HG03175 (cell line): ENCODE measurements around the gene ATP8B4.

Experiments used
- ATAC-seq: cut with Tn5 transposase; IDR thresholded peaks from one replicate; pipeline ENCODE4 v1.9.1; 2021; ENCODE audit warnings: mild to moderate bottlenecking, moderate library complexity; ENCODE audit not compliant: unreplicated experiment

ATP8B4 gene

GRCh38 chr15:49870472-49870871 is 248.6 kb downstream of the ATP8B4 start:
- ATAC-seq: no peak

GRCh38 chr15:49868348-49868747 is 250.7 kb downstream of the ATP8B4 start:
- no peak for ATAC-seq

GRCh38 chr15:49865925-49866757 is 252.9 kb downstream of the ATP8B4 start:
- ATAC-seq: no peak

- no peak for ATAC-seq
These were observed 254.8 kb downstream of the ATP8B4 start for GRCh38 chr15:49864251-49864650.

- ATAC-seq: no peak
These were observed 255.4 kb downstream of the ATP8B4 start for GRCh38 chr15:49863431-49864224.

- ATAC-seq: no peak
These were observed 258.9 kb downstream of the ATP8B4 start for GRCh38 chr15:49860101-49860500.

- no peak for ATAC-seq
These were observed 261.2 kb downstream of the ATP8B4 start for GRCh38 chr15:49857496-49858475.

- no peak for ATAC-seq
These were observed 263.0 kb downstream of the ATP8B4 start for GRCh38 chr15:49855917-49856637.

DNA sequence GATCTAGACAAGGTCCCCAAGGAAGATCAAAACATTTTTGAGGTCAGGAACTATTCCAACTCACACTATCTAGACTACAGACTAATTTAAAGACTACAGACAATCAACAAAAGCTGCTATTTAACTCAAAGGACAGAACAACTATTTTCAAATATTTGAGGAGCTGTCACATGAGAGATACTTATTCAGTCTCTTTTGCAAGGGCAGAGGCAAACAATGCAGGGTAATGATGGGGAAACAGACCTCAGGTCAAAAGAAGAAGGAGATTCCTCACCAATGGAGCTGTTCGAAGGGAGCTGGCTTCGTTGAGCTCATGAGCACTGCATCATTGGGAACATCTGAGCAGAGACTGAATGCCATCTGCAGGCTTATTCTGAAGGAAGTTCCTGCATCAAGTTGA is 266.3 kb downstream of the ATP8B4 start:
- no peak for ATAC-seq

GRCh38 chr15:49848807-49849206 is 270.2 kb downstream of the ATP8B4 start:
- no peak for ATAC-seq

- no peak for ATAC-seq
These were observed 270.7 kb downstream of the ATP8B4 start for GRCh38 chr15:49848282-49848724.

DNA sequence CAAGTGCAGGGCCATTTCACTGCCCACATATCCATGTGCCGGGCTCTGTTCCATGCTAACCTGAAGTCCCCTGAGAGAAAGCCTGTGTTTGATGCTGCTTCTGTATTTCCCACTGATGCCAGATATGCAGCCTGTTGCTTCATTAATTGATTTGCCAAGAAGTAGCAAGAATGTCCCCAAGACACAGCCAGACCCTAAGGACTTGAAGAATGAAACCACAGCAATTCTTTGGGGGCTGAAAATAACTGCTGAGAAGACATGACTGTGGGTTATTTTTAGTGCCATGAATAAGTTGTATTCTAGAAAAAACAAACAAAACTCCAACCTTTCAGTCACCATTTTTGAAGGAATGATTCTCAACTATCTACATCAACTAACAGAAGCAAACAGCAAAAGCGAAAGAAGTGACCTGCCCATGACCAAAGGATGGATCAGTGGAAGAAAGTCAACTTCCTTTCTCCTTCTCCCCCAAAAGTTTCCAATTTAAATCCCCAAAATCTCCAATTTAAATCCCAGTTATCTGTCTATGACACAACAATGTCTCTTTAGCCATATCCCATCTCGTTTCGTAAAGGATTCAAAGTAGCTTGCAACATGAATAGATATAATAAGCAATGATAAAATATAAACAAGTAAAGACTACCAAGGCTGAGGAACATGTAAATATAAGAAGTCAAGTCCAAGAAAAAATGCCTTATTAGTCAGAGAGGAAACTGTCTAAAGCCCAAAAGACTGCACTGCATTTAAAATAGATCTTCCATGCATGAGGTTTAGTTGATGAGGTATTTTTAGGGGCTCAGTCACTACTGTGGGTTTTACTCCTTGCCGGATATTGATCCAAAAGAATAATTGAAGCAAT is 271.4 kb downstream of the ATP8B4 start:
- ATAC-seq: no peak

DNA sequence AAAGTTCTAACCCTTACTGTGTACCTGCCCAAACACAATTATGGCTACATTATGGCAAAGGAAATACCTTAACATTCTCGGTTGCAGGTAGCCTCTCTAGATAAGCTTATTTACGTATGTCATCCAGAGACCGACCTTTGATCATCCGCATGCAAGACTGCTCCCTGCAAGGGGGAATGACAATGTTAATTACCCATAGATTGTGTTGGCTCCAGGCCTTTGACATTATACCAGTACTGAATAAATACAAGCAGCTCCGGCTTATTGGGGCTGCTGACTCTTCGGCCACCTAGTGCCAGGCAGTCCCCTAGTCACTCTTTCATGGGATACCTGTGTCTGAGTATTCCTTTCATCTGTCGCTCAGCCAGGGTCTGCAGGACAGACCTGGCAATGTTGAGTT is 274.6 kb downstream of the ATP8B4 start:
- ATAC-seq: no peak

DNA sequence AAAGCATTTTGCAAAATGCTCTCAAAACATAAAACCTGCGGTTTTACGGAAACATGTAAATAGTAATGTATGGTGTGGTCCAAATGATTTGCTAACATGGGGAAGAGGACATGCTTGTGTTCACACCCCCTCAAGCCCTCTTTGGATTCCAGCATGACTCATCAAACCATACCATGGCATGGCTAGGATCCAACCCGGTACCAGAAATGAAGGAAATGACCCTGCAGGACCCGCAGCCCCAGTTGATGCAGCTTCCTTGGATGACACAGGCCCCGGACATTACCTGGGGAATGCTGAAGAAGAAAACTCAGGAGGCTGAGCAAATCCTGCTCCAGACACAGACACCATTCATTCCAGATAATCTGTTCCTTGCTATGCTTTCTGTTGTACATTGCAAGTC is 275.3 kb downstream of the ATP8B4 start:
- no peak for ATAC-seq

- no peak for ATAC-seq
These were observed 276.9 kb downstream of the ATP8B4 start for GRCh38 chr15:49842031-49842730.

DNA sequence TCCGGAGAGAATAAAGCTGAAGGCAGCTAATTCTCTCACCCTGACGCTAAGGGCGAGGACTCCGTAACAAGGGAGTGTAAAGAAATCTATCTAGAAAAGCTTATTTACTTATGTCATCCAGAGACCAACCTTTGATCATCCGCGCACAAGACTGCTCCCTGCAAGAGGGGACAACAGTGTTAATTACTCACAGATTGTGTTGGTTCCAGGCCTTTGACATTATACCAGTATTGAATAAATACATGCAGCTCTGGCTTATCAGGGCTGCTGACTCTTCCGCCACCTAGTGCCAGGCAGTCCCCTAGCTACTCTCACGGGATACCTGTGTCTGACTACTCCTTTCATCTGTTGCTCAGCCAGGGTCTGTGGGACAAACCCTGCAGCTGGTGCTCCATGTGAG is 286.5 kb downstream of the ATP8B4 start:
- ATAC-seq: no peak

GRCh38 chr15:49831206-49831965 is 287.6 kb downstream of the ATP8B4 start:
- ATAC-seq: no peak

DNA sequence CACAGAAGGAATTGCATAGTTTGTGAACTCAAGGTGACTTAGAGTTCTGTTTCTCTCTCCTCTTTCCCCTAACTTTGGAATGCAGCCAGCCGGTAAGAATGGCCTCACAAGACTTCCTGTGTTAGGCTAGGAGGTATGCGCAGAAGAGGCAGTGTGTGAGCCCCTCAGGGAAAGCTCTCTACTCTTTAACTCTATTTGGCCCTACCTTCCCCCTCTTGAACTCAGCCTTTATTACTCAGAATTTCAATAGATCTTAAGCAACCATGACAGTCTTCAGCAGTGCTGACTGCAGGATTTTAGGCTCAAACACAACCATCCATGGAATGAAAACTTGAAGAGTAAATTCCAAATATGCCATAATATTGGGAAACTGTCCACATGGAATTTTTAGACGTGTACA is 288.6 kb downstream of the ATP8B4 start:
- no peak for ATAC-seq
